ENCODE measurements around the gene CASZ1. TPM values are rescaled to one million over a fixed set of nuclear protein-coding genes. Genes with fewer than 3 reads are reported as not detected.
A peak's percentile ranks its signal among the peaks of the same experiment; 100 is the strongest.

The CASZ1 gene
- total RNA-seq, 4 donors from 2014 or later, result 22.1 to 47.4 (median 28.0) TPM

- Histone ChIP-seq H3K27me3 (no peaks in the 10 kb centered on the region), H3K27ac (peak overlapping the region in 3 of 4 donors; percentile 66 to 95 (median 93)), H3K4me1 (peaks cover 5 to 81% (median 49%) of the 10 kb centered on the region in 3 donors), H3K36me3 (no peaks in the 10 kb centered on the region), H3K4me3 (peak overlapping the region in 1 of 2 donors; percentile 86), H3K9me3 (no peaks in the 10 kb centered on the region)
- no peak for ATAC-seq
- WGBS, 2 donors (ENCODE audit: low coverage in 1 of 2), result no CpG with 5 or more reads among the region's 1 CpG
- TF ChIP-seq CTCF (IDR thresholded peaks at IDR 0.05), result no peak
- no peak for TF ChIP-seq EP300 (IDR thresholded peaks at IDR 0.05)
- no peak for TF ChIP-seq POLR2A (IDR thresholded peaks at IDR 0.05)
- no peak for TF ChIP-seq POLR2AphosphoS5 (IDR thresholded peaks at IDR 0.05)
Measured at GRCh38 chr1:10691740-10692125, 104.7 kb downstream of the CASZ1 start.

- Histone ChIP-seq H3K9me3 (no peaks in the 10 kb centered on the region), H3K27ac (peak overlapping the region in 3 of 4 donors; percentile 66 to 95 (median 93)), H3K27me3 (no peaks in the 10 kb centered on the region), H3K4me1 (peaks cover 6 to 83% (median 54%) of the 10 kb centered on the region in 3 donors), H3K36me3 (no peaks in the 10 kb centered on the region), H3K4me3 (no peak overlapping the region)
- no peak for ATAC-seq
- TF ChIP-seq POLR2A (IDR thresholded peaks at IDR 0.05) (no peak), CTCF (IDR thresholded peaks at IDR 0.05) (no peak), POLR2AphosphoS5 (IDR thresholded peaks at IDR 0.05) (no peak), EP300 (IDR thresholded peaks at IDR 0.05) (no peak)
- 74% methylated on average over 4 of the region's 17 CpGs; no CpG with 5 or more reads in 1 of the 2 donors for WGBS, 2 donors (ENCODE audit: low coverage in 1 of 2)
Measured at GRCh38 chr1:10691075-10691739, 105.2 kb downstream of the CASZ1 start.

GRCh38 chr1:10690484-10690883 is 106.0 kb downstream of the CASZ1 start:
- H3K4me1 ChIP-seq, result peaks cover 10 to 83% (median 58%) of the 10 kb centered on the region in 3 donors
- ATAC-seq, result no peak
- no peak overlapping the region for H3K4me3 ChIP-seq
- no peaks in the 10 kb centered on the region for H3K27me3 ChIP-seq
- H3K36me3 ChIP-seq, result no peaks in the 10 kb centered on the region
- no peak for TF ChIP-seq POLR2AphosphoS5 (IDR thresholded peaks at IDR 0.05)
- no peak for TF ChIP-seq POLR2A (IDR thresholded peaks at IDR 0.05)
- TF ChIP-seq EP300 (IDR thresholded peaks at IDR 0.05), result no peak
- no peak for TF ChIP-seq CTCF (IDR thresholded peaks at IDR 0.05)
- peak overlapping the region in 3 of 4 donors; percentile 89 to 95 (median 90) for H3K27ac ChIP-seq
- H3K9me3 ChIP-seq, result no peaks in the 10 kb centered on the region
- whole genome bisulfite sequencing, 2 donors (ENCODE audit: low coverage in 1 of 2), result 90% methylated on average over 7 of the region's 17 CpGs; no CpG with 5 or more reads in 1 of the 2 donors

GRCh38 chr1:10688409-10688786 is 108.0 kb downstream of the CASZ1 start:
- TF ChIP-seq CTCF (IDR thresholded peaks at IDR 0.05), result no peak
- peaks cover 10 to 98% (median 66%) of the 10 kb centered on the region in 3 donors for H3K4me1 ChIP-seq
- no peak for ATAC-seq
- no peaks in the 10 kb centered on the region for H3K9me3 ChIP-seq
- H3K27ac ChIP-seq, result peak overlapping the region in 3 of 4 donors; percentile 89 to 95 (median 90)
- WGBS, 2 donors (ENCODE audit: low coverage in 1 of 2), result 80 to 83% methylated on average over 1 to 2 of the region's 10 CpGs
- no peaks in the 10 kb centered on the region for H3K36me3 ChIP-seq
- no peaks in the 10 kb centered on the region for H3K27me3 ChIP-seq
- H3K4me3 ChIP-seq, result no peak overlapping the region

- peak overlapping the region; percentile 21 to 95 (median 90) for H3K27ac ChIP-seq
- H3K27me3 ChIP-seq, result no peaks in the 10 kb centered on the region
- no peak overlapping the region for H3K4me3 ChIP-seq
- peaks cover 10 to 100% (median 65%) of the 10 kb centered on the region in 3 donors for H3K4me1 ChIP-seq
- 45 to 72% methylated on average over 7 to 11 of the region's 15 CpGs for WGBS, 2 donors (ENCODE audit: low coverage in 1 of 2)
- TF ChIP-seq EP300 (IDR thresholded peaks at IDR 0.05), result no peak
- ATAC-seq, result no peak
- no peaks in the 10 kb centered on the region for H3K9me3 ChIP-seq
- no peaks in the 10 kb centered on the region for H3K36me3 ChIP-seq
Measured at GRCh38 chr1:10687782-10688408, 108.6 kb downstream of the CASZ1 start.
